Kidney (tissue), 14 donors: ENCODE measurements around the gene C5orf15. TPM values are rescaled to one million over a fixed set of nuclear protein-coding genes. Genes with fewer than 3 reads are reported as not detected.

ENCODE experiments used
- DNase-seq, 5 donors: peaks; one replicate each; pipeline ENCODE4 v3.0.0-alpha.2; 2013 to 2020
- FAIRE-seq: peaks from 2 replicates; lab custom pipeline; 2012; peaks lifted over from hg19 to GRCh38; lab: Jason Lieb, UNC
- H3K27ac ChIP-seq, 2 donors: one replicate each; pipeline ENCODE4 v1.7.0; 2013; ENCODE audit warnings: low read depth in 2 of 2, low read length in 2 of 2, inconsistent platforms in 1 of 2
- H3K27me3 ChIP-seq: one replicate; pipeline ENCODE4 v1.7.1; 2013; ENCODE audit warnings: low read length, inconsistent platforms; ENCODE audit not compliant: control insufficient read depth, insufficient read depth
- H3K36me3 ChIP-seq, 3 donors: one replicate each; pipeline versions ENCODE4 v1.7.0 to v1.7.1; 2013; ENCODE audit warnings: low read length in 3 of 3, control low read depth in 1 of 3, inconsistent platforms in 1 of 3; ENCODE audit not compliant: insufficient read depth in 3 of 3, control insufficient read depth in 2 of 3
- H3K4me1 ChIP-seq, 3 donors: one replicate each; pipeline versions ENCODE4 v1.7.0 to v1.7.1; 2013; ENCODE audit warnings: low read length in 3 of 3, inconsistent platforms in 1 of 3, low read depth in 1 of 3; ENCODE audit not compliant: control insufficient read depth in 2 of 3, insufficient read depth in 2 of 3
- H3K4me3 ChIP-seq, 3 donors: one replicate each; pipeline versions ENCODE4 v1.7.0 to v1.8.1; 2013; ENCODE audit warnings: low read length in 3 of 3, control low read depth in 1 of 3, inconsistent platforms in 1 of 3
- H3K9ac ChIP-seq, 3 donors: one replicate each; pipeline versions ENCODE4 v1.7.0 to v1.7.1; 2013; ENCODE audit warnings: low read length in 3 of 3, control low read depth in 1 of 3, inconsistent platforms in 1 of 3
- H3K9me3 ChIP-seq, 3 donors: one replicate each; pipeline versions ENCODE4 v1.7.0 to v1.7.1; 2013; ENCODE audit warnings: low read length in 3 of 3, control low read depth in 1 of 3, inconsistent platforms in 1 of 3; ENCODE audit not compliant: control insufficient read depth in 2 of 3, insufficient read depth in 1 of 3
- intact Hi-C: fragments of 100-400 bp; cut with DNase I; formaldehyde crosslinking; loops from one replicate; pipeline ENCODE4 v1.11.1; 2022
- polyA plus RNA-seq: library from polyadenylated mRNA; stranded (reverse); fragments of 350-450 nt; fragmentation: Illumina TruSeq; extraction: RNeasy Lipid Tissue Mini Kit (QIAGEN cat#74804); gene quantifications from one replicate; pipeline ENCODE4 v1.2.3, GENCODE V29; 2014; ENCODE audit warnings: low read depth, low replicate concordance; ENCODE audit not compliant: insufficient read depth
- total RNA-seq: library from RNA; stranded (reverse); fragmentation: NEBNext Ultra II Directional; extraction: Animal tissue kit (Norgen Biotek cat#: 25700); gene quantifications from one replicate; pipeline ENCODE4 v1.2.1, GENCODE V29; 2021
- TF ChIP-seq, protein P1 (sequence below): IDR thresholded peaks from 3 replicates; pipeline ENCODE4 v1.5.1; 2012; ENCODE audit warnings: mild to moderate bottlenecking, moderate library complexity, borderline replicate concordance; ENCODE audit not compliant: insufficient read depth; ENCODE audit errors: extremely low read depth
- donor health status: control.
- donor health status: control.
- donor health status: control.
- donor health status: control.
- donor health status: control.
- donor health status: DM: yes; HTN: yes; CAD: no.
- donor health status: Normal renal cell carcinoma (clear cell type).

Gene C5orf15
- total and polyA plus RNA-seq, 2 donors from 2014 or later: 43.9 to 54.4 TPM

DNA sequence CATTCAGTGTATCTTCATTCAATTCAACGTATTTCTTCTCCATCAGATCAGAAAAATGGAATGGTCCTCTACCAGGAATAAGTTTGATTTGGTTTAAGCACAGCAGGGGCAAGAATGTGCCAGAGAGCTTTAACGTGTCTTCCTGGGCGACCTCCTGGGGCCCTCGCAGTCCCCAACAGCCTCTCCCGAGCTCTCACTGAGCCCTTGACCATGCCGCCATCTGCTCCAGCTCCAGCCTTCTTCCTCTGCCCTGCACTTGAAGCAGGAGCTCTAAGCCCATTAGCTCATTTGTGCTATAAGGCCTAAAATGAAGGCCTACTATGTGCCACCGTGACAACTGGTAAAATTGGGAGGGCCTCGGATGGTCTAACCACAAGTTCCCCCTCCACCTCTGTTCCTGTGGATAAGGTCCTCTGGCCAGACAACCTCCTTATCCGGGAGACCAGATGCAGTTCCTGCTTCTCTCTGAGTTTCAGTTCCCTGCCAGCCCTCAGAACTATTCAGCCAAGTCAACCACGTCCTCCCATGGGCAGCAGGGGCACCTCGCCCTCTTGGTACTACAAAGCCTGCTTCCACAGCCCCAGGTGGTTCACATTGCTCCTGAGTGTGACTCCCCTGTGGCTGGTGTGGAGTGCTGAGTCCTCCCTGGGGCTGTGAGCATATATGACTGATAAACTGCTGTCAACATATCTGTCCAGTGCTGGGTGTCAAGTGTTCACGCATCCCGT is 35.8 kb downstream of the C5orf15 start:
- H3K9me3 ChIP-seq: no peaks in the 10 kb centered on the region
- peaks cover 0 to 21% (median 11%) of the 10 kb centered on the region in 3 donors for H3K4me1 ChIP-seq
- H3K9ac ChIP-seq: no peak overlapping the region
- intact Hi-C loops: no loop called here
- H3K4me3 ChIP-seq: no peak overlapping the region
- DNase-seq (peak in 1 of 5 donors; percentile 39), FAIRE-seq (no peak)
- TF ChIP-seq, protein P1, sequence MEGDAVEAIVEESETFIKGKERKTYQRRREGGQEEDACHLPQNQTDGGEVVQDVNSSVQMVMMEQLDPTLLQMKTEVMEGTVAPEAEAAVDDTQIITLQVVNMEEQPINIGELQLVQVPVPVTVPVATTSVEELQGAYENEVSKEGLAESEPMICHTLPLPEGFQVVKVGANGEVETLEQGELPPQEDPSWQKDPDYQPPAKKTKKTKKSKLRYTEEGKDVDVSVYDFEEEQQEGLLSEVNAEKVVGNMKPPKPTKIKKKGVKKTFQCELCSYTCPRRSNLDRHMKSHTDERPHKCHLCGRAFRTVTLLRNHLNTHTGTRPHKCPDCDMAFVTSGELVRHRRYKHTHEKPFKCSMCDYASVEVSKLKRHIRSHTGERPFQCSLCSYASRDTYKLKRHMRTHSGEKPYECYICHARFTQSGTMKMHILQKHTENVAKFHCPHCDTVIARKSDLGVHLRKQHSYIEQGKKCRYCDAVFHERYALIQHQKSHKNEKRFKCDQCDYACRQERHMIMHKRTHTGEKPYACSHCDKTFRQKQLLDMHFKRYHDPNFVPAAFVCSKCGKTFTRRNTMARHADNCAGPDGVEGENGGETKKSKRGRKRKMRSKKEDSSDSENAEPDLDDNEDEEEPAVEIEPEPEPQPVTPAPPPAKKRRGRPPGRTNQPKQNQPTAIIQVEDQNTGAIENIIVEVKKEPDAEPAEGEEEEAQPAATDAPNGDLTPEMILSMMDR: no peak
- H3K36me3 ChIP-seq: no peaks in the 10 kb centered on the region
- no peak overlapping the region for H3K27ac ChIP-seq
- H3K27me3 ChIP-seq: no peaks in the 10 kb centered on the region

DNA sequence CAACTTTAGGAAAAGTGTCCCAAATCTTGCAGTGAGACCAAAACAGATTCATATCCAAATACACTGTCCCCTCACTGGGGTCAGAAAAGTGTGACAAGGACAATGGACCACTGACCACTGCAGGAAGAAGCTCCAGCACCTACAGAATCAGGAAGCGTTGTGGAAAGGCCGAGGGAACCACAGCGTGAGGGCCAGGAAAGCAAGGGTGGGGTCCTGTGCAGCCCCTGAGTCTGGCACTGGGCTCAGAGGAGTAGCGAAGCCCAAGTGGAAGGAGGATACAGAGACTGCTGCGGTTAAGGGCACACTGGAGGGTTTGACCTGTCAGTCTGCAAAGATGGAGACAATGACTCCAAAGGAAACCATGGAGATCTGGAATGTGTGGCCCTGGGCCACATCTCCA is 36.9 kb downstream of the C5orf15 start:
- TF ChIP-seq, protein P1: no peak
- DNase-seq: no peak
- Histone ChIP-seq H3K4me3 (no peak overlapping the region), H3K36me3 (no peaks in the 10 kb centered on the region), H3K9me3 (no peaks in the 10 kb centered on the region), H3K27ac (no peak overlapping the region), H3K9ac (no peak overlapping the region), H3K27me3 (no peaks in the 10 kb centered on the region), H3K4me1 (peaks cover 0 to 25% (median 14%) of the 10 kb centered on the region in 3 donors)
- FAIRE-seq: no peak
- intact Hi-C loops: no loop called here

DNA sequence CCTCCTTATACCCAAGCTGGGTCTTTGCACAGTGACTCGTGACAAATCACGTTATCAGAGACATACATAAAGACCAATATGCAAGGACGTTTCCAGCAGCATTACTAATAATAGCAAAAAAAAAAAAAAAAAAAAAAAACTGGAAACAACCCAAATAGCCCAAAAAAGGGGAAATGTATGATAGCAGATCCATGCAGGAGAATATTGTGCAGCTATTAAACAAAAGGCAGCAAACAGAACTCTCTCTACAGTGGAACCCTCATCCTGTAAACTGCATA is 37.7 kb downstream of the C5orf15 start:
- TF ChIP-seq, protein P1: no peak
- FAIRE-seq: no peak
- Histone ChIP-seq H3K27ac (no peak overlapping the region), H3K4me1 (peaks cover 0 to 29% (median 19%) of the 10 kb centered on the region in 3 donors), H3K9ac (no peak overlapping the region), H3K36me3 (no peaks in the 10 kb centered on the region), H3K9me3 (no peaks in the 10 kb centered on the region), H3K4me3 (no peak overlapping the region), H3K27me3 (no peaks in the 10 kb centered on the region)
- intact Hi-C loops: no loop called here
- no peak for DNase-seq
